Stimulated activated CD8-positive, alpha-beta memory T cell treated with anti-CD3 and anti-CD28 coated beads, Interleukin-7, amount 100 ng/mL, for 48 hours (primary cell): ENCODE data around the gene PGRMC2.

Source experiments
- DNase-seq, 2 donors: peaks; one replicate each; pipeline ENCODE4 v3.0.0-alpha.2; 2020; ENCODE audit warnings: low read depth in 1 of 2; ENCODE audit errors: extremely low read depth in 1 of 2

Gene PGRMC2

DNA sequence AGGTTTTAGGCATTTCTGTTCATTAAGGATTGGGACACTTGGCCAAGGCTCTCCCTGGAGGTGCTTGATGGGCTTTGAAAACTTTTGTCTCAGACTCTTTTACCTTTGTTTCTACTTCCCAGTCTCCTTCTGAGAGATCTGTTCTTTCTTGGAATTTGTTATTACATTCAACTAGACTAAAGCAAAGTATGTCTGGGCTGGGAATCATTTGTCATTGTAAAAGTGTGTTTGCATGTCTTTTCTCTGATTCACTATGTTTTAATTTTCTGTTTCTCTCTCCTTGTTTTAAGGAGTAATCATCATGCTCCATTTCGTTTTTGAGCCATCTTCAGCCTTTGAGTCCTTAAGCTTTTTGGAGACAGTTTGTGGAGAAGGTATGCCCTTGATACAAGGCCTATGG lies 12.2 kb upstream of the PGRMC2 start:
- DNase-seq = no peak

DNA sequence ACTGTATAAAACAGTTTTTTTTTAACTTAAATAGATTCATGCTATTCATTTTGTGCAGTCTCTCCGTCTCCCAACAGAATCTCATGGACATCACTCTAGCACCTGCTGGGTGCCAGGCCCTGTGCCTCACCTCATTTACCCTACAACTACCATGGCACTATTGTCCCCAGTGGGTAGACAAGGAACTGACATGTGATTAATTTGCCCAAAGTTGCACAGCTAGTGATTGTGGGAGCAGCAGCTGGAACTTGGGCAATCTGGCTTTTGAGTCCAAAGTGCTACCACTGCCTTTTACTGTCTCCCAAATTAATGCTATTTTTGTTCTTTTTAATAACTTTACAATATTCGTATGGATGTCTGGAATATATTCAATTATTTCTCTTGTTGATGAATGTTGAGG lies 11.2 kb upstream of the PGRMC2 start:
- DNase-seq = no peak

DNA sequence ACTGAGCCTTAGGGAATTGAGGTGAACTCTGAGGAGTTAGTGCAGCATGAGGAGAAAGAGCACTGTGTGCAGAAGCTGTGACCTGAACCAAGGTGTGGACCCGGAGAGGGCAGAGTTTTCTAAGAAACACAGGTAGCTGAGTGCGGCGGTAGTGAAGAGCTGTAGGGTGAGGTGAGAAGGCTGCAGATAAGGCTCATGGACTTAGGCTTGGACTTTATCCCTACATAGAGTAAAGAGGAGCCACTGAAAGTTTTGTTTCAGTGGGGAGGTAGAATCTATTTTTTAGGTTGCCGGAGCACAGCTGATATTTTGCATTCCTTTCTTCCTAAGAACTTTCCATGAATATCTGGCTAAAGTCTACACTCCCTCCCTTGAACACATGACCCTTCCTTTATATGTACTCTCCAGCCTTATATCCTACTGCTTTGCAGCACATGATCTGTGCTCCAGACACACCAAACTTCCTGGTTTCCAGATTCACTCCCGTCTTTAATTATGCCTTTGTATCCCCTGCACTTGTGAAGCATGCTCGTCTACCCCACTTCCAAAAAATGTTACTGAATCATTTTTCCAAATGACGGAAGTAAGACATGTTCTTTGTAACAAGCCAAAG lies 10.6 kb upstream of the PGRMC2 start:
- no peak for DNase-seq

DNA sequence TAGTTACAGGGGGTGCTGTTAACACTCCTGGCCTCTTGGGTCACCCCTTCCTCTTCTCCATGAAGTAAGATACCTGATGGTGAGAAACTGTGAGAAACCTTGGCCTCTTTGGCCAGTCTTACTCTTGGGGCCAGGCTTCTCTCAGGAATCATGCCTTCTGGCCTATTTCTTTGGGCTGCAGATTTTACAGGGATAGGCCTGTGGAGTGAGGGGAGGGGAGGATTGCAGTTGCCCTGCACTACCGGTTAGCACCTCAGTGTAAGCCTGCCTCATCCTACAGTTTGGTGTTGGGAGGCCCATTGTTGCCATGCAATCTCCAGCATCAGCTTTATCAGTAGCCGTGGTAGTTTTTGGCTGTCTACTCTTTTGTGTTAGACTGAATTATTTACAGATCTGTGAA lies 7.6 kb upstream of the PGRMC2 start:
- no peak for DNase-seq

DNA sequence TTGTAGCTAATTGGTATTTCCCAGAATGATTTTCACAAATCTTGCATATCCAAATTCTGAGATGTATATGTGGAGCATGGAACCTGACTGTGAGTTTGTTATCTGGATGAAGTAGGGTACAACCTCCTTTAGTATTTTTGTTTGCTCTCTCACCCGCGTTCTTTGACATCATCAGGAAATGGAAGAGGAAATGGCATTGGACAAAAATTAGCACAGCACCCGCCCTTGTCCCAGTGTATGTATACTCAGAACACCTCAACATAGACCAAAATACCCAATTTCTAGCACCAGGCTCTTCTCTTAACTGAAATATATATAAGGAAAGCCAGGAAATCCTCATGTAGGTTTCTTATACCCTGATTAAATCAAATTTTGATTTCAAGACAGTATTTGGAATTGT lies 6.9 kb upstream of the PGRMC2 start:
- DNase-seq = no peak

DNA sequence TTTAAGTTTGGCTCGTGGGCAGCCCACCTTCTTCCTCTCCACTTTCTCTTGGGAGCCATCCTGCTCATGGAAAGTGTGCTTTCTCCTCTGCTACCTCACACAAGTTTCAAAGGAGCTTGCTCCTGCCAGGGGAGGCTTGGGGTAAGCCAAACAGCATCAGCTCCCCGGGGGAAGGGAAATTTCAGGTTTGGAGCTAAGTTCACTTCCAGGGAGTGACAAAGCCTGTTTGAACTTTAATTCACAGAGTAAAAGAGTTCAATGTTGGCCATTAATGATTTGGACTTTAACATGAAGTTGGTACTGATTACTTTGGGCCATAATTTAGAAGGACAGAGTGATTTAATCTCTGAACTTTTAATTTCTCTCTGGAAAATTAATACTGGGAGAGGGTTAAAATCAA lies 4.7 kb upstream of the PGRMC2 start:
- no peak for DNase-seq

DNA sequence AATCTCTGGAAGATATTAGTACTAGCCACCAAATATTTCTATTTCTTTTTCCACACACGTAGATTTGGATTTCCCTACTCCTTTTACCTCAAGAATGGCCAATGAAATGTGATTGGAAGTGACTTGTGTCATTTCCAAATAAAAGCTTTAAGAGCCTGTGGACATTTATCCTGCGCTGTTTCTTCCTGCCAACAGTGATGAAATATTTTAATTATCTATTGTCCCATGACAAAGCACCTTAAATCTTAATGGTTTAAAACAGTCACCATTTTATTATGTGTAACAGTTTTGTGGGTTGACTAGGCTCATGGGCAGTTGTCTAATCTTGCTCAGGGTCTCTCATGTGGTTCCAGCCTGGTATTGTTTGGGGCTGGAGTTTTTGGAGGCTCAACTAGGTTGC lies 3.5 kb upstream of the PGRMC2 start:
- DNase-seq = no peak

DNA sequence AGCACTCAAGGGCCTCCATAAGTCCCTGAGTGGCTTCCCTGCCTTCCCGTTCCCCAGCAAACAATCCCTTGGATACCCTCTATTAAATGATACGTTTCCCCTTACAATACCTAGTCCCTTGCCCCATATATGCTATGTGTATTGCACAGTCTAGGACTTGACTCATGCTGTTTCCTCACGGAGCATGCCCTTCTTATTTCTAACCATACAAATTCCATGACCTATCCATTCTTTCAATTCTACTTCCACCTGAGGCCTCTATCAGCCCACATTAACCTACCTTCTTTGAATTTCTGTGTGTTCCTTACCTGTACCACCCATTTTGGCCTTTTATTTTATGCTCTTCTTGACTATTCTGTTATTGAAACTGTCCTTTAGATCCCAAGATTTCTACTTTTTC lies 2.9 kb upstream of the PGRMC2 start:
- DNase-seq = no peak

DNA sequence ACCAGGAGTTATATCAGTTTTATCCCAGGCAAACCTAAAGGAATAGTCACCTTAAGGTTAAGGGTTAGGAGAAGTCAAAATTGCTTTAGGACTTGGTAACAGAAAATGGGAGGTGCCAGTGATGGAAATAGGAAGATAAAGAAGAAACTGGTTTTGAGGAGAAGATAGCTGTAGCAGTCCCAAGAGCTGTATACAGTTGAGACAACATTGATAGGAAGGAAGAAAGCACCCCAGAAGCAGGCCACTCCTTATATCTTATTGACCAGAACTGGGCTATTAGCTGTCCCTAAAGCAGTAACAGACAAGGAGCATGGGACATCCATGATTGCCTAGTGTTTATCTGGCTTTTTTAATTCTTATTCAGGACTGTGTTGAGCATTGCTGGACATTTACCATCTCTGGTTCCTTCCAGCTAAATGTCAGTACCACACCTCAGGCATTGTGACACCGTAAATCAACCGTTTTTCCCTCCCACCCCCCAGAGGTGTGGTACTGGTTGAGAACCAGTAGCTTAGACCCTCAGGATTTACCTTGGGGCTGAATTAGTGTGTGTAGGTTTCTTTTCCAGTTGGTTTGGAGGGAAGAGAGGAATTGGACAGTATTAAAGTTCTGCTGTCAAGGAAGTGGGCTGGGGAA lies 2.0 kb upstream of the PGRMC2 start:
- DNase-seq = no peak

DNA sequence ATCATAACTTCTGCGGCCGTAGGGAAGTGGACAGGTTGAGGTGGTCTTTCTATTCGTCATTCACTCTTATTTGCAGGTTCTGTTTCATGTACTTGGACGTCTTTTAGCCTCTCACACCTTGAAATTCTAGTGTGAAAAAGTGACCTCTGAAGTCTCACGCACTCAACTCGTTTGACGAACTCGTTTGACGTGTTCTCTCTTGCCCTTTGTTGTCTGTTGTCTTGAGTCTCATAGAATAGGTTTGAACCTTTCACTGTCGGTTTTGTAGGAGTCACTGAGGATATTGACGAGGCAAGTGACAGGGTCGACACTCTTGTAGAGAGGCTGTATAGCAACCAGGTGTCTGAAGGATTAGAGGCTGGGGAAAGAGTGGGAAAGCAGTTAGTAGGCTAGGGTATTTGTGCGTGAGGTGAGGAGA lies 1.1 kb upstream of the PGRMC2 start:
- no peak for DNase-seq

DNA sequence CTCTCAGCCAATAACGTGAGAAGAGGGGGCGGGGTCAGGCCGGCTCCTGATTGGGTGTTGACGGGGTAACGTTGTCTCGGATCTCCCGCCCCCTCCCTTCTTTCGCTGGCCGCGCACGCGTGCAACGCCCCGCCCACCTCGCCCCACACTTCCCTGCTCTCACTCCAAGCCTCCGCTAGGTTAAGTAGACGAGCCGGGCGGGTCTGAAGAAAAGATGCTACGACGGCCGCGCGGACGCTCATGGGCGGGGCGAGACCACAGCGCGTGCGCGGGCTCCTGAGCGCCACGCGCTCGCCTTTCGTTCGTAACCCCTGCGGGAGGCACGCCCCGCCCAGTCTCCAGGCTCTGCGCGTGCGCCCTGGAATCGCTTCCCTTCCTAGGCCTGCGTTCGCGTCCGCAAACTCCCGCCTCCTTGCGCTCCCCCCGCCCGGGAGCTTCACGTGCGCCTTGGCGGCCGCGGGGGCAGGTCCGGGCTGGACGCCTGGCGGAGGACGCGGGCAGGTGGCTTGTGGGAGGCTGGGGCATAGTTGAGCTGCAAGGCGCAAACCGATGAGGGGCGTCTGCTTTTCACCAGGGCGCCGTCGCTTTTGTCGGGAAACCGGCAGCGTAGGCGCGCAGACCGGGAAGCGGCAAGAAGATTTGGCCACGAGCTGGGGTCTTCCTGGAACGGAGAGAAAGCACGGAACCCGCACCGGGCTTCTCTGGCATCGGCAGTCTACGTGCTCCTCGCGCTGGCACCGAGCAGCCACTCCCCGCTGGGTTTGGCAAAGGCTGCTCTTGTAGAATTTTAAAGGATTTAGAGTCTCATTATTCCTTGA lies 467 bp upstream of the PGRMC2 start:
- peak; percentile 97 to 100 for DNase-seq

DNA sequence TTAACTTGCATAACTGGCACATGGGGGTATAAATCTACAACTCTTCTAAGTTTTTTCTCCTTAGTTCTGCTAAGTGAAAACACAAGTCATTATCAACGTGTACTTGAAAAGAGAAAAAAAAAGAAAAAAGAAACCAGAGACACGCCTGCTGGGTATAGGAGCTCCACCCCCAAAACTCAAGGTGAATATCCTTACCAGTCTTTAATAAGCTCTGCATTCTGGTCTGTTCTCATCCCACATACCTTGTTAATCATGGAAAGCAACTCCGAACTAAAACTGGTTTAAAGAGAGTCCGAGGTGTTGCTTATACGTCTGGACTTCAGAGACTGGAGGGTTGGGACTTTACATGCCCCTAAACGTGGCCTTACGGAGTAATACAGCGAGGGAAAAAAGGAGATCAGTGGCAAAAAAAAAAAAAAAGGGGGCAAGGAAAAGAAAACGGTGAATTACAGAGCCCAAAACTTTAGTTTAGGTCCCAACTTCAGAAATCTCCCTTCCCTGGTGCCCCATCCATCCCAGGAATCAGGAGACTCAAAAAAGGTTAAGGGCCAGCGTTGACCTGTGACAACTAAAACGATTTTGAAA lies 1.0 kb downstream of the PGRMC2 start:
- DNase-seq = no peak

DNA sequence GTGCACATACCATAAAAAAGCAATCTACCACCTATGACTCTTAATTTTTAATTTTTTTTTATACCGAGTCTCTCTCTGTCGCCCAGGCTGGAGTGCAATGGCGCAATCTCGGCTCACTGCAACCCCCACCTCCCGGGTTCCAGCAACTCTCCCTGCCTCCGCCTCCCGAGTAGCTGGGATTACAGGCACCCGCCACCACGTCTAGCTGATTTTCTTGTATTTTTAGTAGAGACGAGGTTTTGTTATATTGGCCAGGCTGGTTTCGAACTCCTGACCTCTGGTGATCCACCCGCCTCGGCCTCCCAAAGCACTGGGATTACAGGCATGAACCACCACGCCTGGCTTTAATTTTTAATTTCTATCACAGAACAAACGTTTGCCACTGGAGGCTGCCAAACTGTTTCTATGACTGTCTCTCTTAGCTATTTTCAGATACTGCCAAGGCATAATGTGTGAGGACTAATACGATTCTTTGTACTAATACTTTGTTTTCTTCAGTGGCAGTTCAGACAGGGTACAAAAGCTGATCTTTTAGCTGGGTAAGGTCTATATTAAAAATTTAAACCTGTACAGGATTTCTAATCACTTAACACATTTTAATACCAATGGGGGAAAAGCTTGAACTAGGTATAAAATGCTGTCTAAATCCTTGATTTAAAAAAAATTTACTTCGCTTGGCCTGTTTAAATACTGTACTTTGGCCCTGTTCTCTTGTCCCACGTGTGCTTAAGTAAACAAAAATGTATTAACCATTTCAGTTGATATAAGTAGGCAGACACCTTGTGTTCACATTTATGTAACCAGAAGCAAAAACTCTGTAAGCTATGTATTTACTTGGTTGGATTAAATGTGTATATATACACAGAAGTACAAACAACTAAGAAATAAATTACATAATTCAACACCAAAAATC lies 2.3 kb downstream of the PGRMC2 start:
- no peak for DNase-seq

DNA sequence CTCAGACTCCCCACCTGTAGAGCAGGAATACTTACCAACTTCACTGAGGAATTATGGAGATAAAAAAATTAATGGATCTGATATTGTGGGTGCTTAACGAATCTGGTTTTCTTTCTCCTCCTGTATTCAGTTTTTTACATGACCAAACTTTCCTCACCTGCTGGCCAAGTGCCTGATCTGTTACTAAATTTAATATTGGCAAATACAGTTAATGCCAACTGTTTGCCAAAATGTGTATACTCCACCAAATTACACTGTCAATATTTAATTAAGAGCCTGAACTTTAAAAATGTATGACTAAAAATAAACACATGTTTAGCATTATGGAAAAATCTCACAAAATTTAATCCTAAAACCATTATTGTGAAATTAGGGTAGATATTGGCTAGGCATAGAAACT lies 3.3 kb downstream of the PGRMC2 start:
- DNase-seq = no peak

DNA sequence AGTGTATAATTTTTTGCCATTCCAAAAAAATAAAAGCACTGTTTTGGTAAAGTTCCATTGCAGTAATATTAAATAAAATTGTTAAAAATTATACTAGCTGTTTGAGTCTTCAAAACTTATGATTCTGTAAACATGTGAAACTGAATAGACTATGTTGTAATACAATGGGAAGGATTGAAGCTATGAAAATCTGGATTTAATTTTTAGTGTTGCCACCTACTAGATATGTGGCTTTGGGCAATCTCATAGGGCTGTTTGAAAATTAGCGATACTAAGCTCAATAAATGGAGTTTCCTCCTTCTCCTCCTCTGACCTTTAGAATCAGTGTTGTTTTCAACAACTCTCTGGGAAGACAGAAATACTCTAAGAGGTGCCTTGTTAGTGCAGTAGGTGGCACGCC lies 4.5 kb downstream of the PGRMC2 start:
- no peak for DNase-seq

DNA sequence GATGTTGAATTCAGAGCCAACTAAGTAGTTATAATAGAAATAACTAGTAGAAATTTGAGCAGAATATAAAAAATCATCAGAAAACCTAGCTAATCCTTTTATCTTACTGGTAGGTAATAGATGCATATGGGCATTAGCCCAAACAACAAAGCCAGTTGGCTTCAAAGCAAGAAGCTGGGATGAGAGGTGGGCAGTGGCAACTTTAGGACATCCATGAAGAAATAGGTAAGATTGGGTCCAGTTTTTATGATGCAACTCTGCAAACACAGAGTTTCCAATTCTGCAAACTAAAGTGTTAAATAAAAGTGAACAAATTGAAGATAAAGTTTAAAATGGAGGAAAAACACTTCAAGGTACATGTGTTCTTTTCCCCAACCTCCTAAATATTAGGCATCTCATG lies 5.1 kb downstream of the PGRMC2 start:
- DNase-seq = no peak

DNA sequence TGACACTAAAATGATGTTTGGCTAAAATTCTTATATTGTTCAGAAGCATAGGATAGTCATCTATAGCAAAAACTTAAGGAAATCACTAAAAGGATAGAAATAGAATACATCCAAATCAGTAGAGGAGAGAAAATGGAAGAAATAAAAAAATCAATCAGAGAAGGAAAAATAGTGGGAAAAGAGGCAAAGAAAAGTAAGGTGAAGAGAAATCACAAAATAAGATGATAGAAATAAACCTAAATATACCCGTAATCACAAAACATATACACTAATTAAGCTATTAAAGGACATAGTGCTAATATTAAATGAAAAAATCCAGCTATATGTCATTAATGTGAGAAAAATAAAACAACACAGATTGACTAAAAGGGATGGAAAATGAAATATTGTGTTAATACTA lies 6.3 kb downstream of the PGRMC2 start:
- DNase-seq = no peak

DNA sequence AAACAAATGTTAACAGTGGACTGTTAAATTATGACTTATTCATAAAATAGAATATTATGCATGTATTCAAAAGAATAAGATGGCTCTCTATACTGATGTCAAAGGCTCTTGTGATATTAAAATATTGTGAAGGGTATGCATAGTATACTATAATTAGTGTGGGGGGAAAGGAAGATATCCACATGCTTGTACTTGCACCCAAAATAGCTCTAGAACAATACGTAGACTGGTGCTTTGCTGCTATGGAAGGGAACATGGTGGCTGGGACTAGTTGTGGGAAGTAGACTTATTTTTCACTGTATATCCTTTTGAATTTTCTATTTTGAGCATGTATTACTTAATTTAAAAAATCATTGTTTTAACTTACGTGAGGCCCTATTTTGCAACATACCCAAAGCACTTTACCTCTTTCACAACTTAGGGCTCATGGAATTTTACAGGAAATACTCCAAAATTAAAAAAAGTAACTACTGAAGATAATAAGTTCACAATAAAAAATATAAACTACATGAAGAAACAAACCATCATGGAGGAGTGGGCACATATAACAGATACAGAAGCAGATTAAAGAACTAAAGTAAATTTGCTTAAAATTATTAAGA lies 7.9 kb downstream of the PGRMC2 start:
- no peak for DNase-seq

DNA sequence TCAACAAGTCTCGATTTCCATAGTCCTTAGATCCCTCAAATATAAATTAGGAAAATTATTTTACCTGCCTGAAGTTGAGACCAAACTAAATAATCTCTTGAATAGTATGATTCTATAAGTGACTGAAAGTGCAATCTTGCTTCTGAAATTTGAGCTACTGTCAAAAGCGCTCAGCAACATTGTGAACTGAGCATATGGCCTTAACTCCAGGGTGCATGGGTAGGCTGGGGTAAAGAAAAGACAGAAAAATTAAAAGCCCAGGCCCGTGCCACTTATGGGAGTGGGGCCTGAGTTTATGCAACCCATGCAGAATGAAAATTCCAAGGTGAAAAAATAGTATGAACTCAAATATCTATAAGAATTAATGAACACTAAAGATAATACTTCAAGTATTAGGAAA lies 9.8 kb downstream of the PGRMC2 start:
- DNase-seq = no peak

DNA sequence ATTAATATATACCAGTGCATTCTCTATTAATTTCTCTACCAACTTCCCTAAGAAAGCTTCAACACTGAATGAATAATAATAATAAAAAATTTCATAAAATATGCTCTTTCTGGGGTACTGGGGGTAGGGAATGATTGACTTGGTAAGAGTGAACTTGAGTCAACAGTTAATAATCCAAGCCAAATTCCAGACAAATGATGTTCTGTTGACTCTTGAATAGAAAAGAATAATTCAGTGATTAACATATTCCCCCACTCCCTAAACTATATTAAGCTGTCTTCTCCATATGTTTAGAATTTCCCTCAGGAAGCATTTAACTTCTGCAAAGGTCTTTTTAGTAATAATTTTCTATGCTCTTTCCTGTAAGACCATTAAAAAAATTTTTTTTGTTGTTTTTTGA lies 12.3 kb downstream of the PGRMC2 start:
- DNase-seq = no peak
